Ishikawa (cell line): Measurements from ENCODE around the gene OSER1.

Experiments used
- CEBPB ChIP-seq: IDR thresholded peaks from 2 replicates; pipeline ENCODE4 v1.6.1; 2012
- CREB1 ChIP-seq: IDR thresholded peaks from 2 replicates; pipeline ENCODE4 v1.6.1; 2012; ENCODE audit warnings: low read depth
- EGR1 ChIP-seq: IDR thresholded peaks from 2 replicates; pipeline ENCODE4 v1.6.1; 2012
- EP300 ChIP-seq: IDR thresholded peaks from 2 replicates; pipeline ENCODE4 v1.6.1; 2012; ENCODE audit warnings: borderline replicate concordance
- FOXM1 ChIP-seq: IDR thresholded peaks from 2 replicates; pipeline ENCODE4 v1.6.1; 2012; ENCODE audit warnings: low read depth, borderline replicate concordance
- MAX ChIP-seq: IDR thresholded peaks from 2 replicates; pipeline ENCODE4 v1.6.1; 2012
- NFIC ChIP-seq: IDR thresholded peaks from 2 replicates; pipeline ENCODE4 v1.6.1; 2012
- RAD21 ChIP-seq: IDR thresholded peaks from 2 replicates; pipeline ENCODE4 v1.6.1; 2012; ENCODE audit warnings: low read depth
- REST ChIP-seq: IDR thresholded peaks from 2 replicates; pipeline ENCODE4 v1.6.1; 2012; ENCODE audit warnings: low read depth, mild to moderate bottlenecking
- TAF1 ChIP-seq: IDR thresholded peaks from 2 replicates; pipeline ENCODE4 v1.6.1; 2012; ENCODE audit warnings: low read depth, mild to moderate bottlenecking
- TCF12 ChIP-seq: IDR thresholded peaks from 2 replicates; pipeline ENCODE4 v1.6.1; 2012; ENCODE audit warnings: low read depth
- TEAD4 ChIP-seq: IDR thresholded peaks from 2 replicates; pipeline ENCODE4 v1.6.1; 2012
- USF1 ChIP-seq: IDR thresholded peaks from 2 replicates; pipeline ENCODE4 v1.6.1; 2012
- YY1 ChIP-seq: IDR thresholded peaks from 2 replicates; pipeline ENCODE4 v1.6.1; 2012; ENCODE audit warnings: low read depth
- ZBTB7A ChIP-seq: IDR thresholded peaks from 2 replicates; pipeline ENCODE4 v1.6.1; 2012; ENCODE audit warnings: low read depth

OSER1 gene

GRCh38 chr20:44180814-44181213 is 29.8 kb downstream of the OSER1 start:
- no peak for TF ChIP-seq MAX
- TF ChIP-seq CREB1: no peak
- TF ChIP-seq CEBPB: no peak
- no peak for TF ChIP-seq YY1
- no peak for TF ChIP-seq RAD21
- TF ChIP-seq REST: no peak
- TF ChIP-seq USF1: no peak
- TF ChIP-seq EGR1: no peak
- no peak for TF ChIP-seq TEAD4
- TF ChIP-seq NFIC: no peak

- TF ChIP-seq TAF1: no peak
- TF ChIP-seq NFIC: no peak
- no peak for TF ChIP-seq EP300
- TF ChIP-seq MAX: no peak
- TF ChIP-seq RAD21: no peak
- TF ChIP-seq FOXM1: no peak
- no peak for TF ChIP-seq USF1
- TF ChIP-seq CEBPB: no peak
- TF ChIP-seq REST: no peak
- no peak for TF ChIP-seq TEAD4
- no peak for TF ChIP-seq ZBTB7A
- no peak for TF ChIP-seq TCF12
- no peak for TF ChIP-seq CREB1
- TF ChIP-seq EGR1: no peak
- TF ChIP-seq YY1: no peak
Observed at GRCh38 chr20:44176833-44177534, 33.6 kb downstream of the OSER1 start.

GRCh38 chr20:44174996-44175765 is 35.4 kb downstream of the OSER1 start:
- TF ChIP-seq TEAD4 (no peak), YY1 (no peak), EGR1 (no peak), ZBTB7A (no peak), MAX (no peak), CREB1 (no peak), TCF12 (no peak), CEBPB (no peak), EP300 (no peak), FOXM1 (no peak), USF1 (no peak), NFIC (no peak), REST (no peak), RAD21 (no peak)
